Measurements from ENCODE around the gene OR51F1.
"Not testable (repeated sequence)": the region's sequence is repeated elsewhere in the genome, so short reads cannot be mapped to it uniquely, and the experiment has no call there.

The OR51F1 gene, protein sequence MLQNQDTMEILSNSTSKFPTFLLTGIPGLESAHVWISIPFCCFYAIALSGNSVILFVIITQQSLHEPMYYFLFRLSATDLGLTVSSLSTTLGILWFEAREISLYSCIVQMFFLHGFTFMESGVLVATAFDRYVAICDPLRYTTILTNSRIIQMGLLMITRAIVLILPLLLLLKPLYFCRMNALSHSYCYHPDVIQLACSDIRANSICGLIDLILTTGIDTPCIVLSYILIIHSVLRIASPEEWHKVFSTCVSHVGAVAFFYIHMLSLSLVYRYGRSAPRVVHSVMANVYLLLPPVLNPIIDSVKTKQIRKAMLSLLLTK

DNA sequence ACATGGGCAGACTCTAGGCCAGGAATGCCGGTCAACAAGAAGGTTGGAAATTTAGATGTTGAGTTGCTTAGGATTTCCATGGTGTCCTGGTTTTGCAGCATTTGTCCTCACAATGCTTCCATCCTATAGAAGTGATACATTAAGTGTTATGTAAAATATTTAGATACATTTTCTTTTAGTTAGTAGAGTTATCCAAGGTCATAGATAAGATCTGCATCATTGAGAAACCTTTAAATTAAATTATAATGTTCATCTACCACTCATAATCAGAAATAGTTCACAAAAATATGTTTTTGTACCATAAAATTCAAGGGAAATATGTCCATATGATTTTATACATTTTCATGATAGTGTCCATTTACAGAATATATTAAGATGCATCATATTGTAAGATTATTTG is at the start of gene OR51F1:
Gene OR51F1, minus strand, starts transcription at position 101 of the 400 bp plus-strand sequence. Its CDS starts 0 bp downstream, at position 101.
- DNase-seq (ENCODE audit: low read depth in 2 of 2): no peak

DNA sequence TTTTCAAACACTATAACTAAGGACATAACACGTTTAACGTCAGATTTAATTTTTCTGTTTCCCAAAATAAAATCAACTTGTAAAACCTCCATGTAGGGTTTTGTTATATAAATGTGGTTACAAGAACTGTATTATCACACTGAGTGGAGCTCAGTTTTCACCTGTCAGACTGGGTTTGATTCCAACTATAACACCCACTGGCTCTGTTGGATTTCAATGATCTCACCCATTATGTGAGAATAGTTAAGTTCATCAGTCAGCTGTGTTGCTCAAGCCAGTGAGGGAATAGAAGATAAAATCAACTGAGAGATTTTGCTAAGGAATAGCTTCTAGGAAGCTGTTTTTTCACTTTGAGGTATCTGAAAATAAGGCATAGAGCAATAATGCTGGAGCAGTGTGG is 39.5 kb upstream of the OR51F1 start:
- DNase-seq (ENCODE audit: low read depth in 2 of 2): no peak

DNA sequence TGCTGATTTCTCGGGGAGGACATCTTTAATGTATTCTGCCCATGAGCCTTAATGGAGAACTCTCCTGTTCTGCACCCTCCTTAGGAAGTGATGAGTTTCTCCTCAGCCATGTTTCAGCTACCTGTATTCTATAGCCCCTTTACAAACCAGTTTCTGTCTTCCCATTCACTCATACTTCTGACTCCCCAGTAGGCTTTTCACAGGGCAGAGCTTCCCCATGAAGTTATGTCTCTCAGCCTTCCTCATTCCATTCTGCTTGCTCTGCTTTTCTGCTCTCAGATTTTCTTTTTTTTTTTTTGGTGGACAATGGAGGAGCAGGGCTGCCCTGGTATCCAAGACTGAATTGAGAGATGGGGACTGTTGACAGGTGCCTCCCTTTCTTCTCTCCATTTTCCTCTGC is 38.7 kb upstream of the OR51F1 start:
- no peak for DNase-seq (ENCODE audit: low read depth in 2 of 2)

DNA sequence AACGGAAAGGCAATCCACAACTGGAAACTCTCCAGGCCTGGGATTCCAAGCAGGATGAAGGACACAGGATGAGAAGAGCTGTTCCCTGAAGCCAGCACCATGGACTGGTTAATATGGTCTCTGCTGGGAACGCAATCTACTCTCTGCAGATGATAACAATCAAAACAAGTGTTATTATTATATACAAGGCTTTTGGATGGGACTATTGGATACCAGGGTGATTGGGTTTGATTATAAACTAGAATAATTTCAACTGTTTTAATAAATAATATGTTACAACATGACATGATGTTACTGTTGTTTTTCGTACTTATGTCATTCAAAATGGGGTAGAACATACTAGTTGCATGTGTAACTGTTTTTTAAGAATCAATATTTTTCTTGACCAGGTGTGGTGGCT is 34.5 kb upstream of the OR51F1 start, which contains the start of gene OR52R1:
Gene OR52R1, minus strand, starts transcription at position 101 of the 400 bp plus-strand sequence. Its CDS starts 0 bp downstream, at position 101.
- no peak for DNase-seq (ENCODE audit: low read depth in 2 of 2)

DNA sequence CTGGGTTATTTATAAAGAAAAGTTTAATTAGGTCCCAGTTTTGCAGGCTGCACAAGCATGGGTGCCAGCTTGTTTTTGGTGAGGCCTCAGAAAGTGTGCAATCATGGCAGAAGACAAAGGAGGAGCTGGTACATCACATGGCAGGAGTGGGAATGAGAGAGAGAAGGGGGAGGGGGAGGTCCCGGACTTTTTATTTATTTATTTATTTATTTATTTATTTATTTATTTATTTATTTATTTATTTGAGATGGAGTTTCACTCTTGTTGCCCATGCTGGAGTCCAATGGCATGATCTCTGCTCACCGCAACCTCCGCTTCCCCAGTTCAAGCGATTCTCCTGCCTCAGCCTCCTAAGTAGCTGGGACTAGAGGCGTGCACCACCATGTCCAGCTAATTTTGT is 31.6 kb upstream of the OR51F1 start:
- DNase-seq (ENCODE audit: low read depth in 2 of 2): not testable (repeated sequence)

DNA sequence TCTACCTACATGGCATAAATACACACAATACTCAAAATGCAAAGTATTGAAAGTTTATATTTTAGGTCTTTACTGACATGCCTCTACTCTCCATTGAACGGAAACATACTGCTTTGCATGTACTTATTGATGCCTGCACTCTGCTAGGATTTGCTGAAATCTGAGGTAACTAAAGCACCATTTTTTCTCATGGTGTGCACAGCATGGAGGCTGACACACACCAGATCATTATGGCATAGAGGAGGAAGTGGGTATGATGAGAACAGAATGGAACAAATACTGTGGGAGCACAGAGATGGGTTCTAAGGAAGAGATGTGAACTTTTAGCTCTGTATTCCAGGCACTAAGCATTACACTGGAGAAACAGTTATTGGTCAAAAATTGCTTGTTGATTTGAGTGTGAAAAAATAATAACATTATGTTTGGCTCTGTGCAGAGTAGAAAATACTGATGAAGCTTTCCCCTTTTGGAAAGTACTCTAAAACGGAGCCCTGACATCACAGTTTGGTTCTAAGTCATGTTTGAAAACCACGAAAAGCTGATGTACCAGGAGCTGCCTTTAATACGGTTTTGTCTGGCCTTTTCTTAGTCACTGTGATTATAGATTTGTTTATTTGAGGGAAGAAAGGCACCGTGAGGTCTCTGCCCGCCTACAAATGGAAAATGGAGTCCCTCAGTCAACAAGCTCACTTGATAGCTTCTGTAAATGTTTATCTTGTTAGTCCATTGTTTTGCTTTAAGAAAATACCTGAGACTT is 28.9 kb upstream of the OR51F1 start:
- DNase-seq (ENCODE audit: low read depth in 2 of 2): no peak

DNA sequence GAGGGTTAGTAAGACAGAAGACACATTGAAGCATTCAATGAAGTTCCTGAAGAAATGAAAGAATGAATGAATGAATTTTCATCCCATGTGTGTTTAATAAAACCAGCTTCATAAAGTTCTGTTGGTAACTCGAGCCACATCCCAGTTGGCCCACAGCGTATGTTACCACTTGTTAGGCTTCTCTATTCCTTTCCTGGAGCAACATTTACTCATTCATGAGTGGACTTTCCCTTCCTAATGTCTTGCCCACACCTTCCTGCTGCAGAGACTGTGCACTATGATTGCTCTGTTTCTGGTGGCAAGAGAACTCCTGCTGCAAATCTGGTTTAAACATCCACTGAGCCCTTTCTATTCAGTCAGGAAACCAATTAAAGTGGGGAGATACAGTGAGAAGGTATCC is 27.5 kb upstream of the OR51F1 start:
- DNase-seq (ENCODE audit: low read depth in 2 of 2): no peak

DNA sequence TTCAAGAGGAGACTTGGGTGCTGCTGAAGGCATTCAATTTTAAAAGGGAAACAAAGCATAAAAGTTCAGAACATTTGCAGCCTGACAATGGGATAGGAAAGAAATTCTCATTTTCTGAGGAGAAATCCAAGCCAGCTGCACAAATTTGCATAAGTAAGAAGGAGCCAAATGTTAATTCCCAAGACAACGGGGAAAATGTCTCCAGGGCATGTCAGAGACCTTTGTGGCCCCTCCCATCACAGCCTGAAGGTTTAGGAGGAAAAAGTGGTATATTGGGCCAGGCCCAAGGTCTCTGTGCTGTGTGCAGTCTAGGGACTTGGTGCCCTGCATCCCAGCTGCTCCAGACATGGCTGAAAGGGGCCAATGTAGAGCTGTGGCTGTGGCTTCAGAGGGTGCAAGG is 12.7 kb upstream of the OR51F1 start:
- no peak for DNase-seq (ENCODE audit: low read depth in 2 of 2)

DNA sequence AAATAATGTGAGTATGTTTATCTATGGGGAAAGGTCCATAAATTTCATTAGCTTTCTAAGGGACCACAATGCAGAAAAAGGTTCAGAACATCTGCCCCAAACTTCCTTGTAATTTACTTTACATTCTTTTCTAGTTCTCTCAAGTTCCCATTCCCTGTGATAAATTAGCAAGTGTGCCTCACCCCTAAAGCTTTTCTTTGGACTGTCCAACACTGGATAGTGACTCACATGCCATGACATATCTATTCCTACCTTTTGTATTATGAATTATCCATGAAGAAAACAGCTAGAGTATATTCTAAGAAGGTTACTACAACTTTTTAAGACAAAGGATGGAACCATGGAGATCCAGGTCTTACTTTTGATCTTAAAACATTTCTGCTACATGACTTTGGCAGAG is 1.6 kb downstream of the OR51F1 start:
- DNase-seq (ENCODE audit: low read depth in 2 of 2): no peak

DNA sequence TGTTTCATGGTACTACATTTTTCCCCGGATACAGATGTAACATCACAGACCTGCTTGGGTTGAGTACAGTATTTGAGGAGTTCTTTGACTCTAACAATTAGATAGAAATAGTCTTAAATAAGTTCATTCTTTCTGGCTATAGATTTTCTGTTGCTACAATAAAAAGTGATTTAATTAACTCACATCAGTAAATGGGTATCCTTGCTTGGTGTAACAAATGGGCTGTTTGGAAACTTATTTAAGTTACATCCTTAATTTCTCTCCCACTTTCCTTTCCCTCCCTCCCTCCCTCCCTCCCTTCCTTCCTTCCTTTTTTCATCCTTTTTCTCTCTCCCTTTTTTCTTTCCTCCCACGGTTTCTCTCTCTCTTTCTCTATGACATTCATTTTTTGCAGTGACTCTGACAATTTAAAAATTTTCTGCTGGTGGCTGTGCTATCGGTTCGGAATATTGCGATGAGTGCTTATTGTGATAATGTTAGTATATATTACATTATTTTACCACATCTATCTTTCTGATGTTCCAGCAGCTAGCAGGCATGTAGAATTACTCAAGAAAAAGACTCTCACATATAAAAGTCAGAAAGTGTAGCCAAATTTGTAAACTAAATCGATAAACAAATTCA is 3.2 kb downstream of the OR51F1 start:
- DNase-seq (ENCODE audit: low read depth in 2 of 2): no peak

DNA sequence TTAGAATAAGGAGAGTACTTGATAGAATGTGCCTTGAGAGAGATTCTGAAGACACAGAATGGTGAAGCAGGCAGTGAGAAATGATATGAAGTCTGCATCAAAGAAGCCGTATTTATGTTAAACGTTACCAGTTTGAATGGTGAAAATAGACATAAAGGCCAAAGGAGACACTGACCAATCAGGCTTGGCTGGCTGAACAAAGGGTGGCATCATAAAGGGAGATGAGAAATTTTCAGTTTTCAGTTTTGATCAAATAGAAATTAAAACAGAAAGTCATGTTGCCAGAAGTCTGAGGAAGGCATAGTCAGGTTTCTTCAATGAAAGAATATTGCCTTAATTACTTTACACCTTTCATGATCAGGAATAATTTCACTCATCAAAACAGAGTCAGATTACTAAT is 6.6 kb downstream of the OR51F1 start:
- no peak for DNase-seq (ENCODE audit: low read depth in 2 of 2)

DNA sequence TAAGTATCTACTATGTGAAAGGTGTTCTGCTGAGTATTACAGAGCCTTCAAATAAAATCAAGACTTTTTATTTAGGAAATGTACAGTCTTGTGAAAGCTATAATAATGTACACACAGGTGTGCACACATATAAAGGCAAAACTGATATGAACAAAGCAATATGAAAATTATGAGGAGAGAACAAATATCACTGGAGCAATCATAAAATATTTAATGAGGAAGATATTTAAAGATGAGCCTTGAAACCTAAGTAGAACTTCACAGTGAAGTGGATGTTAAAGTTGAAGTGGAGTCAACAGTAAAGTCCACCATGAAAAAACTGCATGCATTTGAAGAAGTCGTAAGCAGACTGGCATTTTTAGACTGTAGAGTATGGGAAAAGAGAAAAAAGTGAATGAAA is 18.5 kb downstream of the OR51F1 start:
- DNase-seq (ENCODE audit: low read depth in 2 of 2): no peak

DNA sequence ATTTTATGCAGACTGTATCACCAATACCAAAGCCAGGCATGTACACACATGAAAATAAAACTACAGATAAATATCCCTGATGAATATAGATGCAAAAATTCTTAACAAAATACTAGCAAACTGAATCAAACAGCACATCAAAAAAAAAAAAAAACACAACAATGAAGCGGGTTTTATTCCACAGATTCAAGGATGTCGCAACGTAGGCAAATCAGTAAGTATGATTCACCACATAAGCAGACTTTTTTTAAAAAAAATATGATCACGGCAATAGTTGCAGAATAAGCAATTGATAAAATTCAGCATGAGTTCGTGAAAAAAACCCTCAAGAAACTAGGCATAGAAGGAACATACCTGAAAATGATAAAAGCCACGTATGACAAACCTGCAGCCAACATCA is 21.3 kb downstream of the OR51F1 start:
- no peak for DNase-seq (ENCODE audit: low read depth in 2 of 2)

DNA sequence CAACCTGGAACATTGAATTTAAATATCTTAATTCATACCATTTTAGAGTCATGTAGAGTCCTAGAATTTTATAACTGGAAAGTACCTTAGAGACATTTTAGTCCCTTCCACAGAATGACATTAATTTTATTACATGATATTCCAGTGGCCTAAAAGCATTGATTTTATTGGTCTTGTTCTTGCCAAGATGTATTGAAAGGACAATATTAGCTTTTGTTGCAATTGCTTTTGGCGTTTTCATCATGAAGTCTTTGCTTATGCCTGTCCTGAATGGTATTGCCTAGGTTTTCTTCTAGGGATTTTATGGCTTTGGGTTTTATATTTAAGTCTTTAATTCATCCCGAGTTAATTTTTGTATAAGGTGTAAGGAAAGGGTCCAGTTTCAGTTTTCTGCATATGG is 29.0 kb downstream of the OR51F1 start:
- DNase-seq (ENCODE audit: low read depth in 2 of 2): no peak

DNA sequence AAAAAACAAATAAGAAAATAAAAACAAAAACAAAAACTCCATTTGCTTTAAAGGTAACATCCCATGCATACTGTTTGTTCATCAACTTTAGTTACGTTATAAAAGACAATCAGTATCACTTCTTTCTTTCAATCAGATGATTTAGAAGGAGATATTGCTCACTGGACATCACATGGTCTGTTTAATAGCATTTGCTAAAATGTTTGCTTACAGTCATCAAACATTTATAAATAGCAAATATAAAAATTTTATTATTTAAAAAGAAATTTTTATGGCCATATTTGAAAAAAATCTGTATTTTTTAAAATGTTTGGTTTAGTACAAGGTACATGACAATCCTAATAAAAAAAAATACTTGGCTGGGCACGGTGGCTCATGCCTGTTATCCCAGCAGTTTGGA is 42.6 kb downstream of the OR51F1 start:
- DNase-seq (ENCODE audit: low read depth in 2 of 2): no peak

DNA sequence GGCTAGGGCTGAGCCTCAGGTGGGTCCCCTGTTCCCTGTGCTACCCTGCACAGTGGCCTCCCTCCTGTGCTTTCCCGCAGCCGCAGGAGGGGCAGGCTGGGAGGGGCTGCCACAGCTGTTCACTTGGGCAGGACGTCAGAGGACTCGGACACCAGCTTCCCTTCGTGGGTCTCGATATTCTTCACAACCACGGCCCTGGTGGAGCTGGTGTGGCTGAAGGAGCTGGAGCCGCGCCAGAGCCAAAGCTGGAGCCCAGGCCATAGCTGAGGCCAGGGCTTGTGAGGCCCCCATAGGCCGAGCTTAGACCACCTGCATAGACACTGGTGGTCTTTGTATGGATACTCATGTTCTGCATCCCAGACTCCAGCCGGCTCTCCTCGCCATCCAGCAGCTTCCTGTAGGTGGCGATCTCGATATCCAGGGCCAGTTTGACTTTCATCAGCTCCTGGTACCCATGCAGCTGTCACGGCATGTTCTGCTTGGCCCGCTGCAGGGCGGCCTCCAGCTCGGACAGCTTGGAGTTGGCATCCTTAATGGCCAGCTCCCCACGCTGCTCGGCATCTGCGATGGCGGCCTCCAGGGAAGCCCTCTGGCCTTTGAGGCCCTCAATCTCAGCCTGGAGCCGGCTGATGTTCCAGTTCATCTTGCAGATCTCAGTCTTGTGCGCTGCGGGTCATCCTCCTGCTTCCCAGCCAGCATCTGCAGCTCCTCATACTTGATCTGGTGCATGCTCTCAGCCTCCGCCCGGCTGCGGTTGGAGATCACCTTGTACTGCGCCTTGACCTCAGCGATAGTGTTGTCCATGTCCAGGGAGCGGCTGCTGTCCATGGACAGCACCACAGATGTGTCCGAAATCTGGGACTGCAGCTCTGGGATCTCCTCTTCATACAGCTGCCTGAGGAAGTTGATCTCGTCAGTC is 46.9 kb downstream of the OR51F1 start:
- DNase-seq (ENCODE audit: low read depth in 2 of 2): not testable (repeated sequence)
